ENCODE results near the gene CRTC3.

- TF ChIP-seq, protein P1, sequence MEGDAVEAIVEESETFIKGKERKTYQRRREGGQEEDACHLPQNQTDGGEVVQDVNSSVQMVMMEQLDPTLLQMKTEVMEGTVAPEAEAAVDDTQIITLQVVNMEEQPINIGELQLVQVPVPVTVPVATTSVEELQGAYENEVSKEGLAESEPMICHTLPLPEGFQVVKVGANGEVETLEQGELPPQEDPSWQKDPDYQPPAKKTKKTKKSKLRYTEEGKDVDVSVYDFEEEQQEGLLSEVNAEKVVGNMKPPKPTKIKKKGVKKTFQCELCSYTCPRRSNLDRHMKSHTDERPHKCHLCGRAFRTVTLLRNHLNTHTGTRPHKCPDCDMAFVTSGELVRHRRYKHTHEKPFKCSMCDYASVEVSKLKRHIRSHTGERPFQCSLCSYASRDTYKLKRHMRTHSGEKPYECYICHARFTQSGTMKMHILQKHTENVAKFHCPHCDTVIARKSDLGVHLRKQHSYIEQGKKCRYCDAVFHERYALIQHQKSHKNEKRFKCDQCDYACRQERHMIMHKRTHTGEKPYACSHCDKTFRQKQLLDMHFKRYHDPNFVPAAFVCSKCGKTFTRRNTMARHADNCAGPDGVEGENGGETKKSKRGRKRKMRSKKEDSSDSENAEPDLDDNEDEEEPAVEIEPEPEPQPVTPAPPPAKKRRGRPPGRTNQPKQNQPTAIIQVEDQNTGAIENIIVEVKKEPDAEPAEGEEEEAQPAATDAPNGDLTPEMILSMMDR (IDR thresholded peaks at IDR 0.05): no peak
- no peak for TF ChIP-seq POLR2A (IDR thresholded peaks at IDR 0.05)
These were observed 80.5 kb downstream of the CRTC3 start for GRCh38 chr15:90610190-90610589.
